ENCODE data around the gene SSUH2.
"Not testable (repeated sequence)": the region's sequence is repeated elsewhere in the genome, so short reads cannot be mapped to it uniquely, and the experiment has no call there.

The SSUH2 gene

DNA sequence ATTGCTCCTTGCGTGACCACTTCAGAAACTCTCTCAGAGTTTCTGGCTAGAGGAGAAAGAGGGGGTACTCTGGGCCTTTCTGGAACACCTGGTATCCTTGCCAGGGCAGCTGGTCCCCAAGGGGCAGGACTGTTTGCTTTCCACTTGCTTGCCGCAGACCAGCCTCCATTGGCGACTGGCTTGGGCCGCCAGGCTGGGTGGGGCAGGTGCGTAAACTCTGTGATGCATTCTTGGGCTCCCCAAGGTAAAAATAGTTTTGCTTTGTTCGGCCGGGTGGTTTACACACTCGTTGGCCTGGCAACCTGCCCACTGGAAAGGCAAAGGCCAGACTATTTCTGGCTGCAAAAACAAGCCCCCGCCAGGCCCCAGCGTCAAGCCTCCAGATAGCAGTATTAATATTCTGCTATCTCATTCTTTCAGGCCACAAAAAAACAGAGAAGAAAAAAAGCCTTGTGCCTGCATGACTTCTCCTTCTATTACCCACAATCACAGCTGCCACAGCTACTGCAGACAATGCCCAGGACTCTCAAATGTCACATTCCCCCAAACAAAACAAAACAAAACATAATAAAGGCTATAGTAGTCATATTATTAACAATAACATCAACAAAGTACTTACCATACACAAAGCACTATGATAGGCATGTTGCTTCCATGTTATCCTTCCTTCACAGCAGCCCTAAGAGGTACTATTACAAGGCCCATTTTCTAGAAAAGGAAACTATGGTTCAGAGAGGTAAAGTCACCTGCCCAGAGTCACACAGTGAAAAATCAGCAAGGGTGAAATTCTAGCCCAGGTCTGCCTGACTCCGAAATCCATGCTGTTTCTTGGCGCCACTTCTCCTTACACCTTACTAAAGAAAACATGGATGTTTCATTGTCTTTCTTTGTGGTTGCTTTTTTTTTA, 14.0 kb upstream of the SSUH2 start:
- no peak for DNase-seq

- DNase-seq, result no peak
These were observed 13.3 kb upstream of the SSUH2 start for GRCh38 chr3:8657804-8658305.

GRCh38 chr3:8656240-8656639, 11.6 kb upstream of the SSUH2 start:
- DNase-seq, result no peak

DNA sequence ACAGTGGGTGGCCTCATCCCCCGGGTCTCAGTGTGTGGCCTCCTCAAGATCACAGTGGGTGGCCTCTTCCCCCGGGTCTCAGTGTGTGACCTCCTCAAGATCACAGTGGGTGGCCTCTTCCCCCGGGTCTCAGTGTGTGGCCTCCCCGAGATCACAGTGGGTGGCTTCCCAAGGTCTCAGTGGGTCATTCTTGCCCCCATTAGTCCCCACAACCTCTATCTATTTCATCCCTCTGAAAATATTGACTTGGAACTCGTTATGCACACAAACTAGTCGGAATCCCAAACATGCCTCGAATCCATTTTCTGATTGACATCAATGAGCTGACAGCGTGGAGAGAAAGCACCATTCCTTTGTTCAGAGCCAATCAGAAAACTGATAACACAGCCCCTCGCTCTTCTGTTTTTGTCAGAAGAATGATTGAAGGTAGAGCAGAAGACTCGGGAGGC, 10.8 kb upstream of the SSUH2 start:
- DNase-seq, result no peak

GRCh38 chr3:8654572-8655329, 10.2 kb upstream of the SSUH2 start:
- DNase-seq, result not testable (repeated sequence)

- DNase-seq, result no peak
These were observed 9.3 kb upstream of the SSUH2 start for GRCh38 chr3:8653800-8654408.

- no peak for DNase-seq
These were observed 7.9 kb upstream of the SSUH2 start for GRCh38 chr3:8652324-8652987.

DNA sequence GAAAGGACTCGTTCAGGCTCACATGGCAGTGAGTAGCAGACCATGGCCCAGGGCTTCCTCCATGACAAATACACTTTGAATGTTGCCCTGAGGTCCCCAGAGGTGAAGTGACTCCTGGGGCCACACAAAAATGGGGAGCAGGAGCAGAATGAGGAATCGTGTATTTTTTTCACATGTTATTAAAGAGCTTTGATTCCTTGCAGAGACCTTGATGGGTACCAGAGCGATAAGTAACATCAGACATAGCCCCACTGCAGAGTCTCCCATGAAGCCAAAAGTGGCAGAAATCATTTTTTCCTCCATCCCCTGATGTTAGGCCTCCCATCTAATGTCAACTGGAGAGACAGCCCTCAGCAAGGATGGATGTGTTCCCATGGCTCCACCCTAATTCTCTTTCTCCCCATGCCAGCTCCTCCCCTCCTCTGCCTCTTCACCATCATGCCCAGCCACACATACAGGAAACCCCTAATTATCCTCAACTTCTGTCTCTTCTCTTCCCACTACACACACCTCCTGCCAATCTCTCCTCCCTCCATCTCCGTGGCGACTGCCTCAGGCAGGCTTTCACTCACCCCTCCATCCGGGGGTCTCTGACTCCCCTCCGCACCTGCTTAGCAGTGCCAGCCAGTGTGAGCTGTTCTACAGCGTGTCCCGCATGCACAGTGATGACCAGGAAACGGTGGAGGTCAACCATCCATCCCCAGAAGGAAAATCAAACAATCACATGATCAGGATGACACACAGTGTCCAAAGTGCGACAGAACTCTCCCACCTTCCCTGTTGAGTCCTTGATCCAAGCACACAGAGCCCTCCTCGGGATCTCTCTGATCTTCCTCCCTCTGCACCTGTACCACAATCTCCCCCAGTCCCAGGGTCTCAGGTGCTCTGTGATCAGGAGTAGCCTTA, 7.1 kb upstream of the SSUH2 start:
- no peak for DNase-seq

DNA sequence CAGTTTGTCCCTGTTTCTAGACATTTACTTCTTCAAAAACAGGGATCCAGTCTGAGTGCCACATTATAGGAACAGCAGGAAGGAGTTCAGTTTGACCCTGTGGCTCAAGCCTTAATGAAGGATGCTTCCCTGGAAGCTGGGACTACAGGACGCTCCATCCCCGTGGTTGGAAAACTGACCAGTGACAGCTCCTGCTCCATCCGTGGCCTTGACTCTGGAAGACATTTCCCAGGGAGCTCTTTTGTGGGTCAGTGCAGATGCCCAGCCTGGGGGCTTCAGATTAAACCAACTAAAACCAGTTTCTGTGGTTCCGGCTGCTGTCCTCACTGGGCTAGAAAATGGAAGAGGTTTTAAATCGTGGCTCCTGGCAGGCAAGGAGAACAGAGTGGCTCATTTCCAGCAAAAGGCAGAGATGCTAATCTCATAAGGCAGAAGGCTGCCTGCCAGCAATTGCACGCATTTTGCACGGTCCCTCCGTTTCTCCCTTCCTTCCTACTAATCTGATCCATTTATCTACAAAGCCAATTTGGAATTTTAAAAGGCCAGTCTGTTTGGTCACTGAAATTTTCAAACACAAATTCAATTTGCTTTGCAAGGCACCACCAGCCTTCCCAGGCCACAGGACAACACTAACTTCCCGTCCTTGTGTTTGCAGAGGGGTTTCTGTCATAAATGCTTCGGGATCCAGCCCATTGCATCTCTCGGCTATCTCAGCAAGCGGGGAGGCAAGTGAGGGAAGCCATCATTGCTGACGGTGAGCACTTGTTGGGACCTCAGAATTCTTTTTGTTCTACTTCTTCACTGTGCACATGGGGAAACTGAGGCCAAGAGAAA, 6.2 kb upstream of the SSUH2 start:
- no peak for DNase-seq

- DNase-seq, result no peak
These were observed 5.2 kb upstream of the SSUH2 start for GRCh38 chr3:8649757-8650156.

- no peak for DNase-seq
These were observed 4.5 kb upstream of the SSUH2 start for GRCh38 chr3:8648909-8649741.

DNA sequence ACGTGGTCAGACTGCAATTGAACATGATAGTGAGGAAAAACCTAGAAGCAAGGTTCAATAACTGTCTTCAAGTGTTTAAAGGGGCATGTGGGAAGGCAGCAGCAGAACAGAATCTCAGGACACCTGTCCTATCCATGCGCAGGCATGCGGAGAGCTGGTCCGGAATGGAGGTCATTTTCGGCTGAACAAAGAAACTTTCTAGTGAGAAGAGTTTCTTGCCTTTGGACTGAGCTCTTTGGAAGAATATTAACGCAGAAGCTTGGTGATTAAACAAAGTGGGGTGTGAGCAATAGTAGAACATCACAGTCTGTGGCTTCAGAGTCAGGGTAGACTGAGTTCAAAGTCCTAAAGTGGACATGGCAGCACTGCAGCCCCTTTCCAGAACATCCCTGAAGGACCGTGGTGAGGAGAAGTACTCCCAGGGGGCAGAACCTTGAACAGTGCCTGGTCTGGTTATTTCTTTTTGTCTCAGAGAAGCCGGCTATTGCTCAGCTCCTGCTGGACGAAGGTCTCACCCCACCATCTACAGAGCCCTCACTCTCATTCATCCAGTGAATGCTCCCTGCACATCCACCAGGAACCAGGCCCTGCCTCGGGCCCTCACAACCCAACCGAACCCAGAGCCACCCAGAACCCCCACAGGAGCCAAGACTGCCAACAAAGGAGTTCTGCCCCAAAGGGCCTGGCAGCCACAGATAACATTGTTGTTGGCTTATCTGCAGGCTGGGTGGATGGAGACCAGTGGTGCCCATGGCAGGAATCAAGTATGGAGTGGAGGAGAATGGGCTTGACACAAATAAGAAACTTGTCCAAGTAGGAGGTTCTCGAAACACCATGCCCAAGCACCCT, 2.8 kb upstream of the SSUH2 start:
- no peak for DNase-seq

DNA sequence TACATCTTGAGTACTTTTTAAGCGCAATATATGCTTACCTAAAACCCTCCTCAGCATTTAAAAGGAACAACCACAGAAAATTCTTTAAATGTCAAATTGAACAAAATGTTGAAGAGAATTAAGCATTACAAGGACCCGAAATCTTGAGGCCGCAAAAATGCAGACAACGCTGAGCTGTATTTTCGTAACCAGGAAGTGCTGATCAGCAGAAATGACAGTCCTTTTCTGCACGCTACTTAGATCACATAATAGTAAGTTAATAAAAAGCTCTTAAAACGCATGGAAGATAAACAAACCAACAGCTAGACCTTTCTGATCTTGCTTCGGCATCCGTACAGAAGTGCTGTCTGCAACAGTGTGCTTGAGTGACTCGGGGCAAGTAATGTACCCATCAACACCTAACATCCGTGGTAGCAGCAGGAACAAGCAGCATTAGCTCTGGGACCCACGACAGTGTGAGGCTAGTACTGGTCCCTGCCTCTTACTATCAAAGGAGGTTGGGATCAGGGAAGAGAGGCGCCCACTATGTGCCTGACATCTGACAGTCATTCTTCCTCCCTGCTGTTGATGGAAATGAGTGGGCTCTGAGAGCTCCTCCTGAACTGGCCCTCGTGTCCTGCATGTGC, 1.8 kb upstream of the SSUH2 start:
- no peak for DNase-seq

DNA sequence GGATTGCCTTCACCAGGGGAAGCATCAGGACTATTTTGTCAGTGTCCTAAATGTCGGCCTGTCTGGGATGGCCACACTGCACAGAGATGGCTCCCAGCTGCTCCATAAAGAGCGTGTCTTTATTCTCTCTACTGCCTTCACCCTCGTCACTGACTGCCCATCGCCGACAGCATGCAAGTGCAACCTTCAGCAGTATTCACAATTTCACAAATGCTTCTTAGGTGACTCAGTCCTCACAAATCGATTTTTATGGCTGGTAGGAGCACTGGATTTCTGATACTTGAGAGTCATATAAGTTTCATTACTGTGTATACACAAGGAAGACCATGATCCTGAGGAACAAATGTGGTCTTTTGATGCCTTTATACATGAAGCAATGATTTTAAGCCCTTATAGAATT, 1.1 kb upstream of the SSUH2 start:
- no peak for DNase-seq

- no peak for DNase-seq
These were observed 769 bp downstream of the SSUH2 start for GRCh38 chr3:8643693-8644365.

DNA sequence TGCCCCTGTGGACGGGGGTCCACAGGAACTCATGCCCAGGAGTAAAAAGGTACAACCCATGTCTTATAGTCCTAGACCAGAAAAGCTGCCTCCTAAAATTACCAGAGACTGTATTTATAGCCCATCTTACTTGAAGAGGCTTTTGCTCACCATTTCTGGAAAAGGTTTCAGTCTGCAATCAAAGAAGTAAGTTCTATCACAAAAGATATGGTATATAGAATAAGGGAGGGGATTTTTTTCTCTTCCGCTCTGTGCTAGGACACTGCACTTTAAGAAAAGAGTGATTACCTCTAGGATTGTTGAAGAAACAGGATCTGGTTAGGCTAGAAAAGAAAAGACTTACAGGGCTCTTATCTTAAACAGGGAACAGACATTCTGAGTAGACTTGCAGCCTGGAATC, 2.6 kb downstream of the SSUH2 start:
- no peak for DNase-seq

- no peak for DNase-seq
These were observed 3.1 kb downstream of the SSUH2 start for GRCh38 chr3:8641472-8641871.

GRCh38 chr3:8640223-8640622, 4.4 kb downstream of the SSUH2 start:
- DNase-seq, result no peak

Data from stimulated activated CD4-positive, alpha-beta T cell treated with anti-CD3 and anti-CD28 coated beads, Interleukin-2, amount 100 ng/mL, for 24 hours (primary cell).